Gastrocnemius medialis (tissue), 4 donors: ENCODE measurements around the gene HLA-DQB1.
"Not testable (repeated sequence)": the region's sequence is repeated elsewhere in the genome, so short reads cannot be mapped to it uniquely, and the experiment has no call there.

Experiments used
- POLR2A ChIP-seq, 2 donors: fragments of 450-650 bp; IDR thresholded peaks; one replicate each; pipeline ENCODE4 v1.6.1; 2017; ENCODE audit warnings: antibody characterized with exemption in 2 of 2, mild to moderate bottlenecking in 2 of 2, moderate library complexity in 2 of 2
- TF ChIP-seq, protein P1 (sequence below), 5 experiments: fragments of 450-650 bp in 3 of 5; fragments of 200-600 bp in 2 of 5; sonication (generic) in 2 of 5; IDR thresholded peaks in 4 of 5; conservative IDR thresholded peaks in 1 of 5; 1 replicate in 4 of 5; 2 replicates in 1 of 5; pipeline ENCODE4 v1.5.1; 2016 to 2019; ENCODE audit warnings: antibody characterized with exemption in 5 of 5, mild to moderate bottlenecking in 3 of 5, moderate library complexity in 3 of 5

DNA sequence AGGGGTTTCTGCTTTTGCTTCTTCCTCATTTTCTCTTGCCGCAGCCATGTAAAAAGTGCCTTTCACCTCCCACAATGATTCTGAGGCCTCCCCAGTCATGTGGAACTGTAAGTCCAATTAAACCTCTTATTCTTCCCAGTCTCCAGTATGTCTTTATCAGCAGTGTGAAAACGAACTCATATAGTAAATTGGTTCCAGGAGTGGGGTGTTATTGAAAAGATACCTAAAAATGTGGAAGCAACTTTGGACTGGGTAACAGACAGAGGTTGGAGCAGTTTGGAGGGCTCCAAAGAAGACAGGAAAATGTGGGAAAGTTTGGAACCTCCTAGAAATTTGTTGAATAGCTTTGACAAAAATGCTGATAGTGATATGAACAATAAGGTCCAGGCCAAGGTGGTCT is 5.5 kb upstream of the HLA-DQB1 start:
- TF ChIP-seq, protein P1, sequence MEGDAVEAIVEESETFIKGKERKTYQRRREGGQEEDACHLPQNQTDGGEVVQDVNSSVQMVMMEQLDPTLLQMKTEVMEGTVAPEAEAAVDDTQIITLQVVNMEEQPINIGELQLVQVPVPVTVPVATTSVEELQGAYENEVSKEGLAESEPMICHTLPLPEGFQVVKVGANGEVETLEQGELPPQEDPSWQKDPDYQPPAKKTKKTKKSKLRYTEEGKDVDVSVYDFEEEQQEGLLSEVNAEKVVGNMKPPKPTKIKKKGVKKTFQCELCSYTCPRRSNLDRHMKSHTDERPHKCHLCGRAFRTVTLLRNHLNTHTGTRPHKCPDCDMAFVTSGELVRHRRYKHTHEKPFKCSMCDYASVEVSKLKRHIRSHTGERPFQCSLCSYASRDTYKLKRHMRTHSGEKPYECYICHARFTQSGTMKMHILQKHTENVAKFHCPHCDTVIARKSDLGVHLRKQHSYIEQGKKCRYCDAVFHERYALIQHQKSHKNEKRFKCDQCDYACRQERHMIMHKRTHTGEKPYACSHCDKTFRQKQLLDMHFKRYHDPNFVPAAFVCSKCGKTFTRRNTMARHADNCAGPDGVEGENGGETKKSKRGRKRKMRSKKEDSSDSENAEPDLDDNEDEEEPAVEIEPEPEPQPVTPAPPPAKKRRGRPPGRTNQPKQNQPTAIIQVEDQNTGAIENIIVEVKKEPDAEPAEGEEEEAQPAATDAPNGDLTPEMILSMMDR (IDR thresholded peaks at IDR 0.05 in 4 of 5, conservative IDR thresholded peaks at IDR 0.05 in 1 of 5): not testable (repeated sequence)
- not testable (repeated sequence) for TF ChIP-seq POLR2A (IDR thresholded peaks at IDR 0.05)
